NCI-H510A treated with DMSO at 0.1 percent for 48 hours (cell line): ENCODE measurements around the gene CREBBP.

Source experiments
- DNase-seq: peaks from one replicate; lab custom pipeline; 2025; lab: John Stamatoyannopoulos, UW

The CREBBP gene

DNA sequence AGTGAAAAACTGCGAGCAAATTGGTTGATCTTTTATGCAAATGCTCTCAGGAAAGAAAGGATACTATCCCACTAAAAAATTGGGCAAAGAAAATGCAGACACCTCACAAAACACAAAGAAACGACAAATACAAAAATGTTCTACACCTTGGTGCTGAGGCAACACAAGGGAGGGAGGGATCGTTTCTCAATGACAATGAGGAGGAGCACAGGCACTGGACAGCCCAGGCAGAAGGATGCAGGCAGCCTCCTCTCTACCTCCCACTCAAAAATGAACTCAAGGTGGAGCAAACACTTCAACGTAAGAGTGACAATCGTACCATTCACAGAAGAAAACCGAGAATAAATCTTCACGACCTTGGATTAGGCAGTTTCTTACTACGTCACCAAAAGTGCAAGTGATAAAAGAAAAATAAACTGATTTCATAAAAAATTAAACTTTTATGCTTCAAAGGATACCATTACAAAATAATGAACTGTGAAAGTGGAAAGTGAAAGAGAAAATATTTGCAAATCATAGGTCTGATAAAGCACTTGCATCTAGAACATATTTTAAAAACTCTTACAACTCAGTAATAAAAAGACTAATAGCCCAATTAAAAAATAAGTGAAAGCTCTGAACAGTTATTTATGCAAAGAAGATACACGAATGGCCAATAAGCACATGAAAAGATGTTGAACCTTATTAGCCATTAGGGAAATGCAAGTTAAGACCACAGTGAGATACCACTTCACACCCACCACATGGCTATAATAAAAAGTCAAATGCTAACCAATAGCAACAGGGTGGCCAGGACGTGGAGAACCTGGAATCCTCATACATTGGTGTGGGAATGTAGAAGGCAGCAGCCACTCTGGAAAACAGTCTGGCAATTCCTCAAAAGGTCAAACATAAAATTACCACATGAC lies 82.4 kb downstream of the CREBBP start:
- DNase-seq: no peak

DNA sequence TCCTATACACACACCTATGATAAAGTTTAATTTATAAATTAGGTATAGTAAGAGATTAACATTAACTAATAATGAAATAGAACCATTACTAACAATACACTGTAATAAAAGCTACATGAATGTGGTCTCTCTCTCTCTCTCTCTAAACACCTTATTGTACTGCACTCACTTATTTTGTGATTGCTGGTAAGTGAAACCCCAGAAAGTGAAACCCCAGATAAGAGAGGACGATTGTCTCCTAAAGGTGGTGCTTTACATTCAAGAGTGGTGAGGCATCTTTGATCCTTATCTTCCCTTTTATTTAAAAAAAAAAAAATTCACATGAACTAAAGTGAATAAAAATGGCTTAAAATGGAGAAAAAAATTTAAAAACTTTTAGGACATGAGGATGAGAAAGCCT lies 83.0 kb downstream of the CREBBP start:
- no peak for DNase-seq

DNA sequence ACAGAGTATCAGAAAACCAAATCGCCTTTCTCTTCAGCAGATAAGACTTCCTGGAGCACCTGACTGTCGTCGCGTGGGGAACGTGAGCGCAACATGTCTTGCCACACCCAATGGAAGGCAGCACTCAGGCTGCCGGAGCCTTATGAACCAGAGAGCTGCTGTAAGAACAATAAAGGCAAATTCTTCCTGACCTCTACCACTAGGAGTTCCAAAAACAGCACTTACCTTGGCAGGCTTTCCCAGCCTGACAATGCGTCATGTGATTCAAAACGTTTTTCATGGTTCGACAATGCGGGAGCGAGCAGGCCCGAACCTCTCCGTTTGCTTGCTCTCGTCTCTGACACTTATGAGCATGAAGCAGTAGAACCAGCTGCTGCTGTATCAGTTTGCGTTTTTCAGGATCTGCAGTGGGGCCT lies 87.3 kb downstream of the CREBBP start:
- no peak for DNase-seq

DNA sequence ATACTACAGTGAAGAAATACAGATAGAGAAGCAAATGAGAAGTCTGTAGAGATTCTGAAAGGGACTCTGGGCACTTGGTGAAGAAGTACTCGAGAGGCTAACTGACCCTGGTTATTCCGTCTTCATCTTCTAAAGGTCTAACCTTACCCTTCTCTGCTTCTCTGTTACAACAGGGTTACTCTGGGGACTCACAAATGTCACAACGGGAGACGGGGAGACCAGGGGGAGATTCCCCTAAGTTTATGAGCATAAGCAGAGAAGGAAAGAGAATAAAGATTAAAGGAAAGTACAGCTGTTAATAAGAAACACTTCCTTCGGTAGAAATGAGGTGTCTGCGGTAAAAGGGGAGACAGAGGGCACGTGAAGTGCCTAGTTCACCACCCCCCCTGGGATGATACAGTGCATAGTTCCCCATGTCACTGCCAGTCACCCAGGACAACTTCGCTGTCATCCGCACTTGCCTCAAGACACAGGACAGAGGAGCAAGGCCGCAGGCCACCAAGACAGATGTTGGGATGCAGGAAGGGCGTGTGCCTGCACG lies 88.0 kb downstream of the CREBBP start:
- no peak for DNase-seq

DNA sequence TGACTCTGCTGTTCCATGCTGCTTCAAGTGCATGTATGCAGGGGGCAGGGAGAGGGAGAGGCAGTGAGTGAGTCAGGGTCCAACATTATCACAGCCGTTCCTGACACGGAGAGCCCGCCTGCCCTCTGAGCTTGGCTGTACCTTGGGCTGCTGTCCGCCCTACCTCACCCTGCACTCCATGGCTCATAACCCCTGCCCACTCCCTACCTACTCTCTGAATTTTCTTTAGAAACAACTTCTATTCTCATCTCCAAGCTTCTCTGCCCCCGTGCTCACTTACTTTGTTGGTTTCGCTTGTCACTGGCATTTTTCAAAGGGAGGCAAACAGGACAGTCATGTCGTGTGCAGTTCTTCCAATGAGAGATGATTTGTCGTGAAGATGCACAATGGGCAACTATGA lies 88.8 kb downstream of the CREBBP start:
- DNase-seq: no peak

DNA sequence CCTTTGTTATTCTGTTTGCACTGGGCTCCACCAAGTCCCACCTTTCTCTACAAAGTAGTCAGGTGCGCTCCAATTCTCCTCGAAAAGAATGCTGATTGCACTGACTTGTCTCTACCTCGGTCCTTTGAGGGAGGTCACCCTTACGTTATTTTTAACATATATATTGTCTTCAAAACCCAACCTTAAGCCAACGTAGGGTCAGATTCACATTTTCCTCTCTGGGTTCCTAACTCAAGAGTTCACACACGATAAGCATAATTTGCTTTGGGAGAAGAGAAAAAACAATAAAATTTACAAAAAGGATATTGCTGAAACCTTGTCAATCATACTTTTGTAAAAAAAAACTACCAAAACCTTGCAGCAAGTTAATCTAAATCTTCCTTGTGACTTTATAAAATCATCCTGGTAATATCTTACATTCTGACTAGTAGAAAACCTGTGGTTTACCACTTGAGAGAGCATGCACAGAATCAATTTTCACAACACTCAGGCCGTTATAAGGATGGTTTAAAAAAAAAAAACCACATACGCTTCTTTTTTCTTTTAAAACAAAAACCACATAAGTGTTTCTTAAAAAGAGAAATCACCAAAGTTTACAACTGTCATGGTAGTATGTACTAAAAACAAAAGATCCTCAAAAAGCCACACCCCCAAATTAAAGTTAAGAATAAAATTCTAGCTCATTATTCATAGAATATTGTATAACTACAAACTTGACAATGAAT lies 91.0 kb downstream of the CREBBP start:
- no peak for DNase-seq

DNA sequence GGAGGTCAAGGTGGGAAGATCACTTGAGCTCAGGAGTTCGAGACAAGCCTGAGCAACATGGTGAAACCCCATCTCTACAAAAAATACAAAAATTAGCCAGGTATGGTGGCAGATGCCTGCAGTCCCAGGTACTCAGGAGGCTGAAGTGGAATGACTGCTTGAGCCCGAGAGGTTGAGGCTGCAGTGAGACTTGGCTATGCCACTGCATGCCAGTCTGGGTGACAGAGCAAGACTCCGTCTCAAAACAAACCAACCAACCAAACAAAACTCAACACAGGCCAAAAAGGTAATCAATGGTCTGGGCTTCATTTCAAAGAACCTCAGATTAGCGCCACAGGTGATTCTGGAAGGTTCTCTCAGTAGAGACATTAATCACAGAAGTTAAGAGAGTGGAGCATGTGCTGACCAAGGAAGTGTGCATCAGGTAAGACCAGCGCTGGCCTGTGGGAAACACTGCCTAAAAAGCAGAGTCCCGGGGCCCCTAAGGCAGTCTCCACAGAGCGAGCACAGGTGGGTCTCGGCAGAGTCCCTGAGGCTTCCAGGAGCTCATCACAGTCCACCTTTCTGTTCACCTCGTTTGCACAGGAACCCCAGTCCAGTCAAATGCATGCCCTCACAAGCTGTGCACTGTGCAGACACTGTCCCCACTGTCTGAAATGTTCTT lies 91.7 kb downstream of the CREBBP start:
- no peak for DNase-seq

DNA sequence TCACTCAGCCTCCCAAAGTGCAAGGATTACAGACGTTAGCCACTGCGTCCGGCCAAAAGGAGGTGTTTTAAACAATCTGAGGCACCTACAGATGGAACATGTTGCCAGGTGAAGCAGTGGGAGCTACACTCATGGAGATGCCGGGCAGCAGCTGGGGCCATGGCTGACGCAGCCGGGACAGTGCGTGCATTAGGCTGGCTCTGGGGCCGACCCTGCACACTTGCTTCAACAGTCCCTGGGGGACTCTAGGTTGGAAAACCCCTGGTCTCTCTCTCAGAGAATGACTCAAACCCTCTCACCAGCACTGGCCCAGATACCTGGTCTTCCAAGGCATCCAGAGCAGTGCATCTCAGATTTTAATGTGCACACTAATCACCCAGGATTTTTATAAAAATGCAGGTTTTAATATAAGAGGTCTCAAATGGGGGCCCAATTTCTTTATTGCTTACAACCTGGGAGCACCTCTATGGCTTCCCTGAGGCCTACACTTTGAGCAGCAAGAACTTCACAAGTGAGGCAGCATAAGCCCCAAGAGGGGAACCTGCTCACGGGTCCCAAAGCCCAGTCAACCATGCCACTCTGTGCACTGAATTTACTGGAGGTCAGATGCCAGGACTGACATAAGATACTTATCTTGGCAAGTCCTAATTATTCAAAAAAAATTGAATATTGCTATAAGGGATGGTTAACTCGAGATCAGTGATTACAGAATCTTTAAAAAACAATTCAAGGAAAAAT lies 92.4 kb downstream of the CREBBP start:
- no peak for DNase-seq

DNA sequence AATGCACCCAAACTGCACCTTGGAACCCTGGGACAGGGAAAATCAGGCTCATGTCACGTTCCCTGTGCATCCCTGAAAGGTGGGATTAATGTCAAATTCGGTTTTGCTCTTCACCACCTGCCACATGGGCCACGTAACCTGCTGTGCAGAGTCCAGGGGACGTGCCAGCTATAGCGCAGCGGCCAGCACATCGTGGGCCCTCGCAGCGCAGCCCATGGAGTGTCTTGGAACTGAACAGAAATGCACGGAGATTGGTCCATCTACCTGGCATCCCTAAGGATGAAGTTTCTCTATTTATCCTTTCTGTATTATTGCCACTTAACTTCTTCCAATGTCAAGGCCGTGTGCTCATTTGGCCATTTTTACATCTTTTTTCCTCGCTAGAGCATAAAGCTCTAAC lies 95.1 kb downstream of the CREBBP start:
- DNase-seq: no peak

DNA sequence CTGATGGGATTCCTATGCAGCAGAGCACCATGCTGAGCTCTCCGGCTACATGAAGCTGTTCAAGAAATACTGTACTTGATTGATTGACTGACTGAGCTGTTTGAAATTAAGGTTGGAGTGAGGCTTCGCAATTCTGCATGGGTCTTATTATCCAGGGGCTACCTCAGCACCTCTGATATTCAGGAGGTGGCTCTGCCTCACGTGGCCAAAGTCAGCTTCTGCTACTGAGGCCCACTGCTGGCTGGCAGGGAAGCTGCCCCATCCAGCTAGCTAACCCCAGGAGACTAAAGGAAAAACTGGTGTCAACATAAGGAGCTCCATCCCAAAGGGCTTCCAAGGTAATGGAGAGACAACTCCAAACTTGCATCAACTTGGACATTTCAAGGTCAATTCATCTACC lies 97.0 kb downstream of the CREBBP start:
- DNase-seq: no peak

DNA sequence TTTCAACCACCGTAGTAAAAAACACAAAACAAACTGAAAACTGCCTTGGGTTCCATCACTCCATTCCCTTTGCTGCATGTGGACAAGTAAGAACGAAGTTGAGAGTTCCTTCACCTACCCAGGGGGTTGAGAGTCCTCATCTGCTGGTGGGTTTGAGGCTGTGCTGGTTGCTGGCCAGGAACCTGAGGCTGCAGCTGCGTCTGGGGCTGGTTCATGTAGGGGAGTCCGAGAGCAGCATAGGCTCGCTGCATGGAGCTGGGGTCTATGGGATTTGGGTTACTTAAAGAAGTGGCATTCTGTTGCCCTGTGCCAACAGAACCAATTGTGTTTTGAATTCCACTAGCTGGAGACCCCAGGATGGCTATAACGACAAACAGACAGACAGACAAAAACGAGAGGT lies 97.9 kb downstream of the CREBBP start:
- DNase-seq: no peak

DNA sequence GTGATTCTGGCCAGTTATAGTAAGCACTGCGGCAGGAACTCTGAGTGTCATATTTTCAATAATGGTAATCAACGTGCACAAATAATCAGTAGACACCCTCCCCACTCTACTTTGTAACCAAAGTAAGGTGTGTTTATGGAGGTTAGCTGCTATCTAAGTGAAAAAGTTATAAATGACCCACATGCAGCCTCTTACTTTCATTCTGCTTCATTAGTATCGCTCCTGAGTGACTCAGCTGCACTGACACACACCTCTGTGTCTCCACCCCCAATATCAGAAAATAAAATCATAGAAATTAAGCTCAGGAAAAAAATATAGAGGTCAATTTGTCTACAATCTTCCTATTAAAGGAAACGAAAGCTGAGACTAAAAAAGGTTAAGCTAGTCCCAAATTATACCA lies 99.1 kb downstream of the CREBBP start:
- DNase-seq: no peak

DNA sequence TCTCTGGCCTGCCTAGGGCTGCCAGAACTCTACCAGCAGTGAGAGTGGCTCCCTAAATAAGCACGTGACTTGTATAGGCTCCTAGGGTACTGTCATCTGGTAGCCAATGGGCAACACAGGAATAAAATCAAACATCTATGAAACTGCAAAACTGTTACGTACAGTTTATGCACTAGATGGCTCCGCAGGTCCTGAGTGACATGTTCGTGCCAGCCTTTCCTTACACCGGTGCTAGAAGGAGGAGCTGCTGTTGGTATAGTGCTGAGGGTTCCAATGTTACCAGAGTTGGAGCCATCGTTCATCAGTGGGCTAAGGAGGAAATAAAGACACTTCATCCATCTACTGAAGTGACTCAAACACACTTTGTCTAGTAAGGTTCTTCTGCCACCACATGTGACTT lies 99.9 kb downstream of the CREBBP start:
- no peak for DNase-seq

DNA sequence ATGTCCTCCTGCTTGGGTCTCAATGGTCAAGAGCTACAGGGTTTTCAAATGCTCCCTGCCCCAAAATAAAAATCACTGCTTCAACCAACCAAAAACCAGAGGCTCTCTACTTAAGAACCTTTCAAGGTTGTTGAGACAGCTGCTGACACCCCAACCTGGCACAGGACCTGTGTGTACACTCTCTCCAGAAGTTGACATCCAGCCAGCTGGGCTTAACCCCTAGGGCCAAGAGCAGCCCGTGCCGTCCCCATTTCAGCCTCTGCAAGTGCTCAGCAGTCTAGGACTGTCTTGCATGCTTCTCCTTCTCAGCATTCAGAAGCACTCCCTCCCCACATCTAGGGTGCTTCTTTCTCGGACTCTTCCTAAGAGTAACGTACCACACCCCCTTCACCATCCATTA lies 104.2 kb downstream of the CREBBP start:
- DNase-seq: no peak

DNA sequence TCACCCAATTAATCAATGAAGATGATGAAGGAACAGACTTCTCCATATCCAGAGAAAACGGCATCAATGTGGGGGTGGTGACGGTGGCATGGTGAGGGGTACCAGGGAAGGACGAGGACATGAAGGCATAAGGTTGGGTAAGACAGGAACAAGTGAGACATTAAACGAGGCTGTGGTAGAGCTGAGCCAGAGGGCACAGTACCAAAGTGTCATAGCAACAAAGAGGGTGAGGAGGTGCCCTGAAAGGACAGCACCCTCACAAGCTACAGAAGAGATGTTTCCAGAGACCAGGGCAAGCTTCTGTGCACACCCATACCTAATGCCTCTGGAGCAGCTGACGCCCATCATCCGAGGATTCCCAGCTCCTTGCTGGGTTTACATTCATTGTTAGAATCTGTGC lies 105.7 kb downstream of the CREBBP start:
- no peak for DNase-seq

DNA sequence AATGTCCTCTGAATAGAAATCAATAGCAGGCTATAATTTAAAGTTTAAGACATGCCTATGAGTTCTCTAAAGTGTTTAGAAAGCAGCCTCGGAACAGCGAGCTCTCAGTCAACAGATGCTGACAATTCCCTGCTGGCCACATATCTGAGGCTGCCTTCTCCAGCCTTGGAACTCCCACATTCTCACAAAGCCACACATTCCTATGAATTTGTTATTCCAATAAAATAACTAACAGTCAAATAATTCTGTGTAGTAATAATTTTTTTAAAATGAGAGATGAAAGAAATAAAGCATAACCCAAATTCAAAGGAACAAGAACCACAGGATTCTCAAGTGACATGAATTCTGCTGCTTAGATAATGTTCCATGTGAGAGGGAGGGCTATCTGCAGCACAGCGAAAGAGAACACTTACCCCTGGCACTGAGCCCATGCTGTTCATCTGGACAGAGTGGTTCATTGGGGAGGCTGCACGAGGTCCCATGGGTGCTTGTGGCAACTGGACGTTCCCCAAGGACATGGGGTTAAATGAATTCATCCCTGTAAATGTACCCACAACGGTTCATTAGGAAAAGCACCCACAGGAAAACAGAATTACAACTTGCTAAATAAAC lies 106.3 kb downstream of the CREBBP start:
- no peak for DNase-seq

DNA sequence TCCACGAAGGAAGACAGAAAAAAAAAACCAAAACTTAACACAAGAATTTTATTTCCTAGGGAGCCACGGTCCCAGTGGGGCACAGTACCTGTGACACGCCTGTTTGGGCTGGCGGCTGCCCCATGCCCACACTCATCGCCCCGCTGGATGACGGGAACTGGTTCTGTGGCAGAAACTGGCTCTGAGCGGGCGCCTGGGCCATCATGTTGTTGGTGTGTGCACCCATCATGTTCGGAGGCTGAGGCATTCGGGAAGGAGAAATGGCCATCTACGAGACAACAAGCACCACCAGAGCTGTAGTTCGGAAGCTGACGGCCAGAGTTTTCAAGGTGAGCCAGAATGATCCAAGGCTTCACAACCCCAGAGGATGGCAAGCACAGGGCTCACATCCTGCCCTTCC lies 106.8 kb downstream of the CREBBP start:
- DNase-seq: no peak

DNA sequence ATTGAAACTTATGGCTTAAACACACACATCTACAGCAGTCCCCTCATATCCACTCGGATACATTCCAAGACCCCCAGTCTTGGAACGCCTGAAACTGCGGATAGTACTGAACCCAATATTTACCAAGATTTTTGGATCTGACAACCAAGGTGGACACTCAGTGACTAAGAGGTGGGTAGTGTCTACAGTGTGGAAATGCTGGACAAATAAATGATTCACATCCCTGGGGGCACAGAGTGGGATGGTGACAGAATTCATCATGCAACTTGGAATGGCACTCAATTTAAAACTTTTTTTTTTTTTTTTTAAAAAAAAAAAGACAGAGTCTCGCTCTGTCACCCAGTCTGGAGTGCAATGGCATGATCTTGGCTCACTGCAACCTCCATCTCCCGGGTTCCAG lies 109.0 kb downstream of the CREBBP start:
- DNase-seq: no peak

DNA sequence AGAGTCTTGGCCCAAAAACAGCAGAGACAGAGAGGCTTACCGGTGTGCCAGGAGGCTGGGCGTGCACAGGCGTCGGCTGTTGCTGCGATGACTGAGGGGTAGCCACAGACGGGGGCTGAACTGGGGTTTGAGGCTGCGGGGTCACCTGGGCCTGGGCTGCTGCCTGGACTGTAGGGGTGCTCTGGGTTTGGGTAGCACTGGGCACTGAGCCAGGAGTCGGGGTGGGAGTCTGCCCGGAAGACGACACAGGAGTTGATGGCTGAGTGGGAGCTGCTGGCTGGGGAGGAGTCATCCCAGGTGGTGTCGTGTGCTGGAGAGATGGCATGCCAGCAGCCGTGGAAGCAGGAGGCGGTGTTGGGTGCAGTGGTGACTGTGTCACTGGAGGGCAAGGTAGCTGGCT lies 110.0 kb downstream of the CREBBP start:
- DNase-seq: no peak

DNA sequence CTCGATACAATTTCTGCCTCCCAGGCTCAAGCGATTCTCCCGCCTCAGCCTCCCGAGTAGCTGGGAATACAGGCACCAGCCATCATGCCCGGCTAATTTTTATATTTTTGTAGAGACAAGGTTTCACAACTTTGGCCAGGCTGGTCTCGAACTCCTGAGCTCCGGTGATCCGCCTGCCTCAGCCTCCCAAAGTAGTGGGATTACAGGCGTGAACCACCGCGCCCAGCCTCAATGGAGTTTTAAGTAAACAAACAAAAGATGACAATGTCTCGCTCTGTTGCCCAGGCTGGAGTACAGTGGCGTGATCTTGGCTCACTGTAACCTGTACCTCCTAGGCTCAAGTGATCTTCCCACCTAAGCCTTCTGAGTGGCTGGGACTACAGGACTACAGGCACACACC lies 110.6 kb downstream of the CREBBP start:
- DNase-seq: no peak

DNA sequence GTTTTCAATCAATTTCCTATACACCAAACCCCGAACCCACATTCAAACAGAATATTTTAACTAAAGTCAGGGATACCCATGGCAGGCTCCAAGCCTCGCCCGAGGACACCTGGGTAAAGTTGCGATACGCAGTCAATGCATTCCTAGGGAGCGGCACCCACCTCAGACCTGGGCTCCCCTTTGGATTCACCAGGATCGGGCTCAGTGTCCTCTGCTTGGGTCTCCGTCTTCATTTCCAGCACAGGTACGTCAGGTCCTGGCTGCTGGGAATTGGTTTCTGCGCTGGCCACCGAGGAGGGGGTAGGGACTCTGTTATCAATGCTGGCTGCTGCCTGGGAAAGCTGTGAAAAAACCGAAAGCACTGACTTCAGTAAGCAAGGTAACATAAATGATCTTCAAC lies 111.5 kb downstream of the CREBBP start:
- no peak for DNase-seq
